ENCODE measurements around the gene CARMIL3.
A peak's percentile ranks its signal among the peaks of the same experiment; 100 is the strongest.

DNA sequence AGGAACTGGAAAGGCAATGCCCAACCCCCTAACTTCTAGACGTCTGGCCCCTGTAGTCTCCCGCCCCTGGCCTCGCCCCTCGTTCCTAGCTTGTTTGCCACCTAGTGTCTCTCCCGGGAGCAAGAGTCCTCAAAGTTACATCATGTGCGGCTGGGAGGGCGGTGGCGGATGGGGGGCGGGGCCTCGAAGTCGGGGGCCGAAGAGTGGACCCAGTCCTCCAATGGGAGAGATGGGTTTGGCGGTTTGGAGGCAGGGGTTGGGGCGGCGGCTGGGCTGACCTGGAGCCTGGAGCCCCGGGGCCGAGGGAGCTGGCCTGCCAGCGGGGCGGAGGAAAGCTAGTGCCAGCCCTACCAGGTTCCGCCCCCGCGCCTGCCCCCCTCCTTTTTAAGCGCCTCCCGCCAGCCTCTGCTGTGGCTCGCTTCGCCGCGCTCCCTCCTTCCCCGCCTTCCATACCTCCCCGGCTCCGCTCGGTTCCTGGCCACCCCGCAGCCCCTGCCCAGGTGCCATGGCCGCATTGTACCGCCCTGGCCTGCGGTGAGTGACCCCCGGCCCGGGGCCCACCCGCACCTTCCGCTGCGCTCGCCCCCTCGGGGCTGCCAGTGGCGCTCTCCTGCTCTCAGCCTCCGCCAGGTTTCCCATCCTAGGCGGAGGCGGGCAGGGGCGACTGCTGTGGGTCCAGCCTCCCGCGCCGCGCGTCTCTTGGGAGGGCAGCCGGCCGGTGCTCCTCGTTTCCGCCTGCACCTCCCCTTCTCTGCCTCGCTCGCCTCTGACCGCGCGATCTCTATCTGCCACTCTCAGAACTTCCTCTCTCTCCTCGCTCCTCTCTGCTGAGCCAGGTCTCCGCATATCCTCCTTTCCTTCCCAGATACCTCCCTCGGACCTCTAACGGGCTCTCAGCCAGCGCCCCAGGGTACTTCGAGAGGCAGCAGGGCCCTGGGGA lies 42.4 kb downstream of the CARMIL3 start, which contains the start of gene PCK2:
- peak in 1 of 2 donors; percentile 51 for TF ChIP-seq POLR2A (IDR thresholded peaks at IDR 0.05)
- TF ChIP-seq, protein P1, sequence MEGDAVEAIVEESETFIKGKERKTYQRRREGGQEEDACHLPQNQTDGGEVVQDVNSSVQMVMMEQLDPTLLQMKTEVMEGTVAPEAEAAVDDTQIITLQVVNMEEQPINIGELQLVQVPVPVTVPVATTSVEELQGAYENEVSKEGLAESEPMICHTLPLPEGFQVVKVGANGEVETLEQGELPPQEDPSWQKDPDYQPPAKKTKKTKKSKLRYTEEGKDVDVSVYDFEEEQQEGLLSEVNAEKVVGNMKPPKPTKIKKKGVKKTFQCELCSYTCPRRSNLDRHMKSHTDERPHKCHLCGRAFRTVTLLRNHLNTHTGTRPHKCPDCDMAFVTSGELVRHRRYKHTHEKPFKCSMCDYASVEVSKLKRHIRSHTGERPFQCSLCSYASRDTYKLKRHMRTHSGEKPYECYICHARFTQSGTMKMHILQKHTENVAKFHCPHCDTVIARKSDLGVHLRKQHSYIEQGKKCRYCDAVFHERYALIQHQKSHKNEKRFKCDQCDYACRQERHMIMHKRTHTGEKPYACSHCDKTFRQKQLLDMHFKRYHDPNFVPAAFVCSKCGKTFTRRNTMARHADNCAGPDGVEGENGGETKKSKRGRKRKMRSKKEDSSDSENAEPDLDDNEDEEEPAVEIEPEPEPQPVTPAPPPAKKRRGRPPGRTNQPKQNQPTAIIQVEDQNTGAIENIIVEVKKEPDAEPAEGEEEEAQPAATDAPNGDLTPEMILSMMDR (IDR thresholded peaks at IDR 0.05), result peak in 1 of 3 experiments; percentile 5

Data from vagina (tissue), 2 donors.